HG03039 (cell line): ENCODE data around the gene ZNF675.
"Not testable (repeated sequence)": the region's sequence is repeated elsewhere in the genome, so short reads cannot be mapped to it uniquely, and the experiment has no call there.

Source experiments
- ATAC-seq: cut with Tn5 transposase; IDR thresholded peaks from one replicate; pipeline ENCODE4 v1.9.1; 2021; ENCODE audit warnings: mild to moderate bottlenecking, moderate library complexity; ENCODE audit not compliant: unreplicated experiment

The ZNF675 gene

DNA sequence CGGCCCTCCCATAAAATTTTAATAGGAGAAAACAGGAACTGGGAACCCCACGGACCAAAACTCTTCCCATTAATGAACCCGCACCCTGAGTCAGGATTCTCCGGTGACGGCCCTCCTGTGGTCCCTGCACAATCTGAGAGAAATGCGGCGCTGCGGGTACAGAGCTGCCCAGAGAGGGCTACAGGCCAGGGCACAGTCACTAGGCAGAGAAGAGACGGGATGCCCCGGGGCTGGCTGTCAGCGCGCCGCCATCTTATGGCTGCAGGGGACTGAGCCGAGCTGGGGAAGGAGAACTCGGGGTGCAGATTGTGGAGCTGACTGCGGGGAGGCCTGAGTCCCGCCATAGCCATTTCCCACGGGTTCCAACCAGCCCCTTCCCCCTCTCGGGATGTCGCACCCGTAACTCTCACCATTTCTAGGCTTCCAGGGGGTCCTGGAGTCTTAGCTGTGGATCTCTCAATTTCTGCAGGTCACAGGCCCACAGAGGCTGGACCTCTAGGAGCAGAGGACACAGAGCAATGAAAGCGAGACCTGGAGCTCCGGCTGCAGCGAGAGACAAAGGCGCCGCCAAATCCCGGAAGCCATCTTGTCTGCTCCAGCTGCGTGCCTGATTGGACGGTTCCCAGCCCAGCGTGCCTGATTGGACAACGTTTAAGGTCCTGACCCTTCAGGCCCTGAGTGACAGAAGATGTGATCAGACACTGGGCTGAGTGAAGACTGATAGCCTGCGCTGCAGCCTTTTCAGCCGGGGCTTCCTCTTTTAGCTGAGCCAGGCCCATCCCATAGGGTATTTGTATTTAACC is at the start of gene ZNF675:
Gene ZNF675, minus strand, starts transcription at position 592 of the 803 bp plus-strand sequence. Its CDS starts 179 bp downstream, at position 413.
- peak; percentile 93 for ATAC-seq

DNA sequence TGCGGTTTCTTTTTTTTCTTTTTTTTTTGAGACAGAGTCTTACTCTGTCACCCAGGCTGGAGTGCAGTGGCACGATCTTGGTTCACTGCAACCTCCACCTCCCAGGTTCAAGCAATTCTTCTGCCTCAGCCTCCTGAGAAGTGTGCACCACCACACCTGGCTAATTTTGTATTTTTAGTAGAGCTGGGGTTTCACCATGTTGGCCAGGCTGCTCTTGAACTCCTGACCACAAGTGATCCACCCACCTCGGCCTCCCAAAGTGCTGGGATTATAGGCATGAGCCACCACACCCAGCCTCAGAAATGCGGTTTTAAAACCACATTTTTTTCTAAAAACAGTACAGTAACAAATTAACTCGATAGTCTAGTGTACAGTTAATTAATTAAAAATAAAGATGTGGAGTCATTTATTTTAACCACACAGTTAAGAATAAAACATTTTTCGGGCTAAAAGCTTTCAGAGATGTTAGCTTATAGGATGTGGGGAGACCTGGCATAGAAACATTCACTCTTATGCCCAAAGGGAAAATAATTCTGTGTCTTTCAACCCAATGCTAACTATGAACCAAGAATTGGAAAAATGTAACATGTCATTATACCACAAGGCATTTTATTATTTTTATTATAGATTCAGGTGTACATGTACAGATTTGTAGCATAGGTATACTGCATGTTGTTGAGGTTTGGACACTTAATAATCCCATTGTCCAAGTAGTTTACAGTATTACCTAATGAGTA is 43.9 kb upstream of the ZNF675 start:
- not testable (repeated sequence) for ATAC-seq

DNA sequence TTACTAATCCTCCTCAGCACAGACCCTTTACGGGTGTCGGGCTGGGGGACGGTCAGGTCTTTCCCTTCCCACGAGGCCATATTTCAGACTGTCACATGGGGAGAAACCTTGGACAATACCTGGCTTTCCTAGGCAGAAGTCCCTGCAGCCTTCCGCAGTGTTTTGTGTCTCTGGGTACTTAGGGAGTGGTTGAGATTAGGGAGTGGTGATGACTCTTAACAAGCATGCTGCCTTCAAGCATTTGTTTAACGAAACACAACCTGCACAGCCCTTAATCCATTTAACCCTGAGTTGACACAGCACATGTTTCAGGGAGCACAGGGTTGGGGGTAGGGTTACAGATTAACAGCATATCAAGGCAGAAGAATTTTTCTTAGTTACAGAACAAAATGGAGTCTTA is 37.1 kb upstream of the ZNF675 start:
- not testable (repeated sequence) for ATAC-seq

DNA sequence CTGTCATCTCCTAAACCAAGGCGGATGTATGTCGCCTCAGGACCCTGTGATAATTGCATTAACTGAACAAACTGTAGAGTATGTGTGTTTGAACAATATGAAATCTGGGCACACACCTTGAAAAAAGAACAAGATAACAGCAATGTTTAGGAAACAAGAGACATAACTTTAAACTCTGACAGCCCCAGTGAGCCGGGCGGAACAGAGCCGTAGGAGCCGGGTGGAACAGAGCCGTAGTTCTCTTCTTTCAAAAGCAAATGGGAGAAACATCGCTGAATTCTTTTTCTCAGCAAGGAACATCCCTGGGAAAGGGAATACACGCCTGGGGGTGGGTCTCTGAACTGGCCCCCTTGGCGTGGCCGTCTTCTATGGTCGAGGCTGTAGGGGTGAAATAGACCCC is 31.8 kb upstream of the ZNF675 start:
- no peak for ATAC-seq

DNA sequence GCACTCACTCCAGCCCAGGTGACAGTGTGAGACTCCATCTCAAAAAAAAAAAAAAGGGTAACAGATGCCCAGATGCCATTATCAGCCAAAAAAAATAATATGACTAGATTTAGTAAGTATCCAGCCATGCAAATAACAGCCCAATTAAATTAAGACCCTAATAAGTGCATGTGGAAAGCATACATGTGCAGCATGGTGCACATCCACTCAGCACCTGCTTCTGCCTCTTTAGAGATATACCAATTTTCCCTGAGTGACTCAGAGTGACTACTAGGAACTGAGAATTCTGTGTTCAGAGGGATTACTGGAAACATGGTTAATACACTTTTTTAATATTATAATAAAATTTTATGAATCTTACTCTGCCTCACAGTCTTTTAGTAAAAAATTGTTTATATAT is 29.8 kb upstream of the ZNF675 start:
- ATAC-seq: no peak

DNA sequence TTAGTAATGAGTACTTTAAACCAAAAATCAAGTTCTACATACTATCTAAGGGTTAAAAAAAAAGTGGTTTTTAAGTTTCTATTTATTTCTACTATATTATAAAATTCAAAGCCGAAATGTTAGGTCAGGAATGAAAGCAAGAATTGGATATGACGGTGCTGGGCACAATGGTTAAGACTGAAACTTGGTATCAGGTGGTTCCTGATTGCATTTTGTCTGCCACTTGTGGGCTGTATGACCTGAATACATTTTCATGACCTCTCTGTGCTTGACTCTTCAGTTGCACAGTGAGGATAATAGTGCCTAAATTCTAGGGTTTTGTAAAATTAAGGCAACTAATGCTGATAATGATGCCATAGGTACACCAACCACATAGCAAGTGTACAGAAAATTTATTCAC is 22.3 kb upstream of the ZNF675 start:
- no peak for ATAC-seq

DNA sequence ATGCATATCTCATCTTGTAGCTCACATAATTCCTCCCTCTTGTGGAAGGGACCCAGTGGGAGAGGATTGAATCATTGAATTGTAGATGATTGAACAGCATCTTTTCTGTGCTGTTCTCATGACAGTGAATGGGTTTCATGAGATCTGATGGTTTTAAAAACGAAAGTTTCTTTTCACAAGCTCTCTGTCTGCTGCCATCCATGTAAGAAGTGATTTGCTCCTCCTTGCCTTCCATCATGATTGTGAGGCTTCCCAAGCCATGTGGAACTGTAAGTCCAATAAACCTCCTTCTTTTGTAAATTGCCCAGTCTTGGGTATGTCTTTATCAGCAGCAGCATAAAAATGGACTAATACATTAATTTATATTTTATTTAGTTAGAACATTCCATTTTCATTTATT is 19.6 kb upstream of the ZNF675 start:
- ATAC-seq: no peak

DNA sequence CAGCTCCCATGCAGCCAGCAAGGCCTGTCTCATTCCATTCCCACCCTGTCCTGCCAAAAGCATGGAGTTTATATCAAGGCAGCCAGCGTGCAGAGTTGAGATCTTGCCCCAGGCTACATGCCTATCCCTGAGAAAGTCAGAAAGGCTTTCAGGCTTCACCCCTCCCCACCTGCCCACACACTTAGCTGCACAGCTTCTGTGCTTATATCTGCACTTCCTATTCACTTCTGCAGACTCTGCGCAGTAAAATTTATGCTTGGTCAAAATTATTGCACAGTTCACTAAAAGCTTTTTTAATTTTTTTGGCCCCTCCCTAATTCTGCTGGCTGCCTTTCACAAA is 12.5 kb upstream of the ZNF675 start:
- no peak for ATAC-seq

DNA sequence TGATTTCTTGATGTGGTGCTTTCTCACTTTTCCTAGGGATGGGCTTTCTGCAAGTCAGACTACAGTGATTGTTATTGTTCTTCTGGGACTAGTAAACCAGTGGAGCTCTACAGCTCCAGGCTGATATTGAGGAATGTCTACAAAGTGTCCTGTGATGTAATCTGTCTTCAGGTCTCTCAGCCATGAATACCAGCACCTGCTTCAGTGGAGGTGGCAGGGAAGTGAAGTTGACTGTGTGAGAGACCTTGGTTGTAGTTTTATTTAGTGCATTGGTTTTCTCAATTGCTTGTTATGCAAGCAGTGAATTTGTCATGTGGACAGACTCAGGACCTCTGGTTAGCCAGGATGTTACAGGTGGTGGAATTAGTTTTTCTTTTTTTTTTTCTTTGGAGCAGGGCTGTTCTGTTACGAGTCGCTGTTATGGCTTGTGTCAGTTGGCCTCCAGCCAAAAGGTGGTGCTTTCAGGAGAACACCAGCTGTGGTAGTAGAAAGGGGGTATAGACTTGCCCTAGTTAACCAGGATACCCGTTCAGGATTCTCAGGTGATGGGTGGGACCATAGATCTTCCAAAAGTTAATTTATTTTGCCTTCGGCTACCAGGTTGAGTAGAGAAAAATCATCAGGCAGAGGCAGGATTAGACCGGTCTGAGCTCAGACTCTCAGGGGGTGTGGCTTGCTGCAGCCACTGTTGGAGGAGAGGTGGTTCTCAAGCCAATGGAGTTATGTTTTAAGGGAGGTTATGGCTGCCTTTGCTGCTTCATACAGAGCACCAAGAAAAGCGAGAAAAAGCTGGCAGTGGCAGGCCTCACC is 11.9 kb upstream of the ZNF675 start:
- ATAC-seq: no peak

DNA sequence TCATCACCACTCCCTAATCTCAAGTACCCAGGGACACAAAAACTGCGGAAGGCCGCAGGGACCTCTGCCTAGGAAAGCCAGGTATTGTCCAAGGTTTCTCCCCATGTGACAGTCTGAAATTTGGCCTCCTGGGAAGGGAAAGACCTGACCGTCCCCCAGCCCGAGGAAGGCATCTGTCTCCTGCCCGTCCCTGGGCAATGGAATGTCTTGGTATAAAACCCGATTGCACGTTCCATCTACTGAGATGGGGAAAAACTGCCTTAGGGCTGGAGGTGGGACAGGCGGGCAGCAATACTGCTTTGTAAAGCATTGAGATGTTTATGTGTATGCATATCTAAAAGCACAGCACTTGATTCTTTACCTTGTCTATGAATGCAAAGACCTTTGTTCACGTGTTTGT is 5.9 kb upstream of the ZNF675 start:
- not testable (repeated sequence) for ATAC-seq

DNA sequence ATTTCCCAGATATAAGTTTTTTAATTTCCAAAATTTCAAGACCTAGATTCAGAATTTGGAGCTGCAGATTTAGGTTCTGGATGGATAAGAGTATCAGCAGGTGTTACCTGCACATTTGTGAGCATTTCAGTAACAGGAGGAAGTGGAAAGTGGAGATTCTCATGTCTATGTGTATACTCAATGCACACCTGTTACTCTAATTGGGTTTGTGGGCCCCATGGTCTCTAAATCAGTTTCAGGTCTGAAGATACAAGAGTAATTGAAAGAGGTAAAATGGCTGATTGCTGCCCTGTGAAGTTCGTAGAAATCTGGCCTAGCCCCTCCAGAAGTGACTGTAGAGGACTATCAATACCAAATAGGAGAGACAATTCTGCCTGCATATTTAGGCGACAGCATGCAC is 13.9 kb downstream of the ZNF675 start:
- ATAC-seq: no peak

DNA sequence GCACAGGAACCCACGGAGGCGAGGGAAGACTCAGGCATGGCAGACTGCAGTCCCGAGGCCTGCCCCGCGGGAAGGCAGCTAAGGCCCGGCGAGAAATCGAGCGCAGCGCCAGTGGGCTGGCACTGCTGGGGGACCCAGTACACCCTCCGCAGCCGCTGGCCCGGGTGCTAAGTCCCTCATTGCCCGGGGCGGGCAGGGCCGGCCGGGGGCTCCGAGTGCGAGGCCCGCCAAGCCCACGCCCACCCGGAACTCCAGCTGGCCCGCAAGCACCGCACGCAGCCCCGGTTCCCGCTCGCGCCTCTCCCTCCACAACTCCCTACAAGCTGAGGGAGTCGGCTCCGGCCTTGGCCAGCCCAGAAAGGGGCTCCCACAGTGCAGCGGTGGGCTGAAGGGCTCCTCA is 18.4 kb downstream of the ZNF675 start:
- ATAC-seq: not testable (repeated sequence)

DNA sequence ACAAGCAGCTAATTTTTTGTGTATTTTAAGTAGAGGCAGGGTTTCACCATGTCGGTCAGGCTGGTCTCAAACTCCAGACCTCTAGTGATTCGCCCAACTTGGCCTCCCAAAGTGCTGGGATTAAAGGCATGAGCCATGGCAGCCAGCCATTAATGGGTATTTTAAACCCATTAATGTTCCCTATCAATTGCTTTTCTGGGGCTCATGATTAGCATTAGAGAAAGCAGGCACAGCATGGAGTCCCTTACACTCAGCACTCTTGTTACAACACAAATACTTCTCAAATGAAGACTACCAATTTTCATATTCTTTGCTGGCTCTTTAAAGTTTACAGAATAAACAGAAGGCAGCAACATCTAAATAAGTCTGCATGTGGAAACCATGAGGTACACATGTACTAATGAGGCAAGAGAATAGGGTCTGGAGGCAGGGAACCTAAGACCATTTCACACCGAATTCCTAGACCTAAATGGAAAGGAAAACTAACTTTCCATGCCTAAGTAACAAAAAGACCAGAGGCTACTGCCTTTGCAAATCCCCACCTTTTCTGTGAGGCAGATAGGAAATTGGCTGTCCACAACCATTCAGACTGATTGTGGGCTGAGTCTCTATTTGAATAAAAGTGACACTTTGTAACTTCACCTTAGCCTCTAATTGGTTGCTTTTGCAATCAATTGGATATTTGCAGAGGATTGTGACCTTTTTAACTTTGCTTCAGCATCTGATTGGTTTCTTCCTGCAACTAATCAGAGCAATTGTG is 21.2 kb downstream of the ZNF675 start:
- ATAC-seq: no peak

DNA sequence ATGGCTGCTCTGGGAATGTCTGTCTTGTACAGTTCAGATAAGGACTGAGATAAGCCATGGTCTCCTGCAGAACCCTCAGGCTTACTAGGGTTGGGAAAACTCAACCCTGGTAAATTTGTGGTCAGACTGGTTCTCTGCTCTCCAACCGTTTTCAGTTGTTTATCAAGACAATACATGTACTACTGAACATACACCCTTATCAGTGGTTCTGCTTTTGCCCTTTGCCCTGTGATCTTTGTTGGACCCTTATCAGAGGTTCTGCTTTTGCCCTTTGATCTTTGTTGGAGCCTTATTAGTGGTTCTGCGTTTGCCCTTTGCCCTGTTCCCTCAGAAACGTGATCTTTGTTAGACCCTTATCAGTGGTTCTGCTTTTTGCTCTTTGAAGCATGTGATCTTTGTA is 37.2 kb downstream of the ZNF675 start:
- ATAC-seq: not testable (repeated sequence)
